ENCODE data around the gene TSNAX.

Gene TSNAX

GRCh38 chr1:231487019-231487418 is 41.5 kb upstream of the TSNAX start:
- Histone ChIP-seq H4K5ac (ENCODE audit: low read length) (no peak overlapping the region), H2BK120ac (ENCODE audit: low read depth, low read length) (no peak overlapping the region), H3K18ac (ENCODE audit: low read length) (no peak overlapping the region), H2AK5ac (ENCODE audit: low read length) (no peak overlapping the region), H3K4me3 (ENCODE audit: low read length) (no peak overlapping the region), H3K27ac (ENCODE audit: low read depth, low read length) (no peak overlapping the region), H3K79me2 (ENCODE audit: control insufficient read depth, insufficient read depth, low read length) (no peaks in the 10 kb centered on the region), H3K23ac (ENCODE audit: low read length) (no peak overlapping the region), H3K4ac (ENCODE audit: low read depth, low read length) (no peak overlapping the region), H2BK5ac (ENCODE audit: low read length) (no peak overlapping the region), H3K79me1 (ENCODE audit: low read length) (no peaks in the 10 kb centered on the region), H3K4me2 (ENCODE audit: low read length) (no peak overlapping the region), H3K9ac (ENCODE audit: low read length) (no peak overlapping the region), H3K4me1 (ENCODE audit: control insufficient read depth, low read depth, low read length) (no peaks in the 10 kb centered on the region), H3K36me3 (ENCODE audit: control insufficient read depth, insufficient read depth, low read length) (no peaks in the 10 kb centered on the region), H2BK15ac (replicated peaks; ENCODE audit: low read depth) (no peak overlapping the region), H3K27me3 (ENCODE audit: insufficient read depth, low read length, poor library complexity) (no peaks in the 10 kb centered on the region), H3K56ac (ENCODE audit: low read length) (no peak overlapping the region), H4K8ac (ENCODE audit: low read depth, low read length) (no peak overlapping the region)
- no peak for DNase-seq
- WGBS (ENCODE audit: extremely low coverage, insufficient coverage, low lambda C conversion rate), result no CpG with 5 or more reads among the region's 1 CpG

GRCh38 chr1:231487910-231488309 is 40.6 kb upstream of the TSNAX start:
- H2BK15ac ChIP-seq (replicated peaks; ENCODE audit: low read depth), result no peak overlapping the region
- H4K5ac ChIP-seq (ENCODE audit: low read length), result no peak overlapping the region
- no peak overlapping the region for H4K8ac ChIP-seq (ENCODE audit: low read depth, low read length)
- H3K79me2 ChIP-seq (ENCODE audit: control insufficient read depth, insufficient read depth, low read length), result no peaks in the 10 kb centered on the region
- DNase-seq, result no peak
- H3K4me2 ChIP-seq (ENCODE audit: low read length), result no peak overlapping the region
- no peak overlapping the region for H3K18ac ChIP-seq (ENCODE audit: low read length)
- H3K23ac ChIP-seq (ENCODE audit: low read length), result no peak overlapping the region
- H3K56ac ChIP-seq (ENCODE audit: low read length), result no peak overlapping the region
- no CpG with 5 or more reads among the region's 3 CpGs for WGBS (ENCODE audit: extremely low coverage, insufficient coverage, low lambda C conversion rate)
- H2BK120ac ChIP-seq (ENCODE audit: low read depth, low read length), result no peak overlapping the region
- H3K36me3 ChIP-seq (ENCODE audit: control insufficient read depth, insufficient read depth, low read length), result no peaks in the 10 kb centered on the region
- no peak overlapping the region for H2BK5ac ChIP-seq (ENCODE audit: low read length)
- H3K79me1 ChIP-seq (ENCODE audit: low read length), result no peaks in the 10 kb centered on the region
- H3K9ac ChIP-seq (ENCODE audit: low read length), result no peak overlapping the region
- no peaks in the 10 kb centered on the region for H3K4me1 ChIP-seq (ENCODE audit: control insufficient read depth, low read depth, low read length)
- no peak overlapping the region for H3K4me3 ChIP-seq (ENCODE audit: low read length)
- H2AK5ac ChIP-seq (ENCODE audit: low read length), result no peak overlapping the region
- no peak overlapping the region for H3K27ac ChIP-seq (ENCODE audit: low read depth, low read length)
- no peak overlapping the region for H3K4ac ChIP-seq (ENCODE audit: low read depth, low read length)
- no peaks in the 10 kb centered on the region for H3K27me3 ChIP-seq (ENCODE audit: insufficient read depth, low read length, poor library complexity)

DNA sequence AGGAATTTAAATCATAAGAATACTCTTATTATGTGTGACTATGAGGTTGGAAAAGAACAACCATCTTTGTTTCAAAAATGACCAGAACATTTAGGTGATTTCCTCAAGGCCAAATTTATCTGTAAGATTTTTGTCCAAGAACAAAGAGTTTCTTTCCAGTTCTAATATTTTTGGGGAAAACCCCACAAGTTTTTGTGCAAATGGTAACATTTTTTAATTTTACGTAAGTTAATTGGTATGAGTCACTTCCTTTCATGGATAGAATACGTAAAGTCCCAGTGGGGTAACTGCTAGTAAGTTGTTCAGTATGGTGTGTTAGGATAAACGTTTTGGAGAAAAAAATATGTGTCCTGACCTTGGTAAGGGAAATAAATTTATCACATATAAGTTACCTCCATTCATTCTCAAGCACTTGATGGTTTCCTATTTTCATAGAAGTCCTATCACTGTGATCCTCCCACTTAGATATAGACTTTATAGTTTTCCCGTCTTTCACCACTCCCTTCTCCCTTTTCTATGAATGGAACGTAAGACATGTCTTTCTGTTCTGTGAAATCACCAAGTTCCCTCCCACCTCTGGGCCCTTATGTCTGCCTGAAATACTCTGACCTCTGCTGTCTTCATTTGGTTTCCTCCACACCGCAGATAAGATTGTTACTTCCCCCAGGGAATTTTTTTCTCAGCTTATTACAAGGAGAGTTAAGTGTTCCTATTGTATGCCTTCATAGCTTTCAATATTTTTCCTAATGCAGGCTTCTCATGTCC is 34.9 kb upstream of the TSNAX start:
- Histone ChIP-seq H3K56ac (ENCODE audit: low read length) (no peak overlapping the region), H3K79me2 (ENCODE audit: control insufficient read depth, insufficient read depth, low read length) (no peaks in the 10 kb centered on the region), H2AK5ac (ENCODE audit: low read length) (no peak overlapping the region), H2BK15ac (replicated peaks; ENCODE audit: low read depth) (no peak overlapping the region), H3K27ac (ENCODE audit: low read depth, low read length) (no peak overlapping the region), H3K4me1 (ENCODE audit: control insufficient read depth, low read depth, low read length) (no peaks in the 10 kb centered on the region), H3K4ac (ENCODE audit: low read depth, low read length) (no peak overlapping the region), H3K79me1 (ENCODE audit: low read length) (no peaks in the 10 kb centered on the region), H4K8ac (ENCODE audit: low read depth, low read length) (no peak overlapping the region), H3K23ac (ENCODE audit: low read length) (no peak overlapping the region), H3K36me3 (ENCODE audit: control insufficient read depth, insufficient read depth, low read length) (no peaks in the 10 kb centered on the region), H4K5ac (ENCODE audit: low read length) (no peak overlapping the region), H3K4me3 (ENCODE audit: low read length) (no peak overlapping the region), H3K4me2 (ENCODE audit: low read length) (no peak overlapping the region), H3K27me3 (ENCODE audit: insufficient read depth, low read length, poor library complexity) (no peaks in the 10 kb centered on the region), H3K18ac (ENCODE audit: low read length) (no peak overlapping the region), H3K9ac (ENCODE audit: low read length) (no peak overlapping the region), H2BK120ac (ENCODE audit: low read depth, low read length) (no peak overlapping the region), H2BK5ac (ENCODE audit: low read length) (no peak overlapping the region)
- WGBS (ENCODE audit: extremely low coverage, insufficient coverage, low lambda C conversion rate), result no CpG with 5 or more reads among the region's 6 CpGs
- peak; percentile 38 for DNase-seq

GRCh38 chr1:231494439-231495110 is 33.9 kb upstream of the TSNAX start:
- Histone ChIP-seq H2AK5ac (ENCODE audit: low read length) (no peak overlapping the region), H2BK15ac (replicated peaks; ENCODE audit: low read depth) (no peak overlapping the region), H3K56ac (ENCODE audit: low read length) (no peak overlapping the region), H3K18ac (ENCODE audit: low read length) (no peak overlapping the region), H3K9ac (ENCODE audit: low read length) (no peak overlapping the region), H3K27ac (ENCODE audit: low read depth, low read length) (no peak overlapping the region), H3K4me3 (ENCODE audit: low read length) (no peak overlapping the region), H3K36me3 (ENCODE audit: control insufficient read depth, insufficient read depth, low read length) (no peaks in the 10 kb centered on the region), H2BK120ac (ENCODE audit: low read depth, low read length) (no peak overlapping the region), H4K5ac (ENCODE audit: low read length) (no peak overlapping the region), H3K79me2 (ENCODE audit: control insufficient read depth, insufficient read depth, low read length) (no peaks in the 10 kb centered on the region), H3K4me1 (ENCODE audit: control insufficient read depth, low read depth, low read length) (no peaks in the 10 kb centered on the region), H3K79me1 (ENCODE audit: low read length) (no peaks in the 10 kb centered on the region), H4K8ac (ENCODE audit: low read depth, low read length) (no peak overlapping the region), H3K4ac (ENCODE audit: low read depth, low read length) (no peak overlapping the region), H3K4me2 (ENCODE audit: low read length) (no peak overlapping the region), H2BK5ac (ENCODE audit: low read length) (no peak overlapping the region), H3K23ac (ENCODE audit: low read length) (no peak overlapping the region), H3K27me3 (ENCODE audit: insufficient read depth, low read length, poor library complexity) (no peaks in the 10 kb centered on the region)
- no peak for DNase-seq
- no CpG with 5 or more reads among the region's 1 CpG for WGBS (ENCODE audit: extremely low coverage, insufficient coverage, low lambda C conversion rate)

DNA sequence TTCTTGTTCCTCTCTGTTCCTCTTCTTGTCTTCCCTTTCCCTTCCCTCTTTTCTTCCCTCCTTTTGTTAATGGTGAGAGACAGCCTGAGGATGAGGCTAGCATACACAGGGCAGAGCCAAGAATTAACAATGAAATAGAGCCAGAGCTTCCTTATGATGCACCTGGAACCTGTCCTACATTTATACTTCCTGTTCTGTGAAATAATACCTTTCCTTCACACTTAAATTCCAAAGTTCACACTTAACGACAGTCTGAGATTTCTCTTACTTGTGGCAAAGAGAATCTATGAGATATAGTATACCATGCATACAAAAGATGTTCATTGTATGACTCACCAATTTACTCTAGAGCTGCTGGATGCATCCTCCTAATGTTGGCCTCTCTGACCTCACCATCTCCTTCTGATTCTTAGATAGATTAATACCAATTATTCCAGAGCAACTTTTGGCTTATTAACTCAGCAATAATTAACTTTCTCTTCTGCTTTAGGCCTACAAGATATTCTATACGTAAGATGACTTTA is 30.8 kb upstream of the TSNAX start:
- no peak overlapping the region for H3K56ac ChIP-seq (ENCODE audit: low read length)
- H3K27me3 ChIP-seq (ENCODE audit: insufficient read depth, low read length, poor library complexity), result no peaks in the 10 kb centered on the region
- WGBS (ENCODE audit: extremely low coverage, insufficient coverage, low lambda C conversion rate), result 100% methylated on average over 1 of the region's 2 CpGs
- no peak for DNase-seq
- no peaks in the 10 kb centered on the region for H3K79me1 ChIP-seq (ENCODE audit: low read length)
- no peak overlapping the region for H4K5ac ChIP-seq (ENCODE audit: low read length)
- no peak overlapping the region for H3K27ac ChIP-seq (ENCODE audit: low read depth, low read length)
- no peak overlapping the region for H3K9ac ChIP-seq (ENCODE audit: low read length)
- H3K4me2 ChIP-seq (ENCODE audit: low read length), result no peak overlapping the region
- H3K18ac ChIP-seq (ENCODE audit: low read length), result no peak overlapping the region
- H3K4me1 ChIP-seq (ENCODE audit: control insufficient read depth, low read depth, low read length), result no peaks in the 10 kb centered on the region
- no peak overlapping the region for H2BK15ac ChIP-seq (replicated peaks; ENCODE audit: low read depth)
- no peak overlapping the region for H4K8ac ChIP-seq (ENCODE audit: low read depth, low read length)
- no peaks in the 10 kb centered on the region for H3K79me2 ChIP-seq (ENCODE audit: control insufficient read depth, insufficient read depth, low read length)
- H2AK5ac ChIP-seq (ENCODE audit: low read length), result no peak overlapping the region
- H3K4ac ChIP-seq (ENCODE audit: low read depth, low read length), result no peak overlapping the region
- no peak overlapping the region for H3K4me3 ChIP-seq (ENCODE audit: low read length)
- H2BK5ac ChIP-seq (ENCODE audit: low read length), result no peak overlapping the region
- H3K23ac ChIP-seq (ENCODE audit: low read length), result no peak overlapping the region
- H2BK120ac ChIP-seq (ENCODE audit: low read depth, low read length), result no peak overlapping the region
- no peaks in the 10 kb centered on the region for H3K36me3 ChIP-seq (ENCODE audit: control insufficient read depth, insufficient read depth, low read length)
